Measurements from ENCODE around the gene TRA2B. TPM values are rescaled to one million over a fixed set of nuclear protein-coding genes. Genes with fewer than 3 reads are reported as not detected.
A peak's percentile ranks its signal among the peaks of the same experiment; 100 is the strongest.

Gene TRA2B
- total and polyA plus RNA-seq, 2 of the 8 experiments (the other 6 are each of a cell fraction or from before 2014, with no cell fraction given), result 206 to 274 TPM

DNA sequence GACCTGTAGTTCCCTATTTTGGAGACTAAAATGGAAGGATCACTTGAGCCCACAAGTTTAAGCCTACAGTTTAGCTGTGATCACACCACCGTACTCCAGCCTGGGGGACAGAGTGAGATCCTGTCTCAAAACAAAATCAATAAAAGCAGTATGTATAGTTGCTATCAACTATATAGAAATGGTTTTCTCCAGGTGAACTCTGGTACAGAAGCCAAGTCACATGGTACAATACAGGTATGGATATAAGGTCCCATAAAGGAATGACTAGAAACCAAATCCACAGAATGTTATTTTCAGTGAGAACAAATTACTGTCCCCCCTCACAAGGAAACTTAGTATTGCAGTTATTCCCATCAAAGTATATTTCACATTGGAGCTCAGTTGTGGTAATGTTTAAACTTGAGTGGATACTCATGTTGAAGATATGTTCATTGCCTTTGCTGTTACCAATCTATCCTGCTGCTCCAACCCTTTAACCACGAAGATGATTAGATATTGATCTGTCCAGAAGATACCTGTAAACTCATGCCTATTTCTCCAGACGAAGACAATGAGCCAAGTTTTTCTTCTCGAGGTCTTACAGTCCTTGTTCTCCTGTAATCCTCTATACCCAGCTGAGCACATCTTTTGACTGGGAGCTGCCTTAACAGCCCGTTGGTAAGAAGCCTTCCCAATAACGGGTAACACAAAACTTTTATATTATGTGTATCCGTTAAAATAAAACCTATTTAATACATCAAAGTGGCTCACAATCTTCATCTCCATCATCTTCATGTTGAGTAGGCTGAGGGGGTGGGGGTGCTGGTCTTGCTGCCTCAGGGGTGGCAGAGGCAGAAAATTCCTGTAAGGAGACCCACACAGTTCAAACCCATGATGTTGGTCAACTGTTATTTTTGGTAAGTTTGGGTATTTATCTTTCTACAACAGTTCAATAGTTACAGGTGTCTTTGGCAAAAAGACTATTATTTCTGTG, 24.6 kb downstream of the TRA2B start:
- no peak overlapping the region for H3K23ac ChIP-seq (ENCODE audit: insufficient read length)
- peaks cover 0 to 31% of the 10 kb centered on the region in 2 experiments; a peak in 2 of 4 replicates for H3K79me2 ChIP-seq (ENCODE audit: control insufficient read depth in 1 of 2, insufficient read depth in 2 of 2, low read length in 2 of 2)
- CTCF ChIA-PET (ENCODE audit: partially characterized antibody), result interaction anchor here (0.7 to 2.3 kb wide), 13 partner anchors 11 to 253 kb away, joined by 3 to 9 read pairs (median 4); no protein-coding TSS in a partner anchor
- no peak overlapping the region for H2BK5ac ChIP-seq (ENCODE audit: low read depth, low read length)
- H3K56ac ChIP-seq (replicated peaks; ENCODE audit: insufficient read length, low read depth, low read length), result no peak overlapping the region
- H3K23me2 ChIP-seq (ENCODE audit: low read depth, low read length), result no peaks in the 10 kb centered on the region
- TF ChIP-seq HDAC6 (IDR thresholded peaks at IDR 0.05; ENCODE audit: low read depth, low read length) (no peak), CTCF (IDR thresholded peaks at IDR 0.05; ENCODE audit: control extremely low read depth in 1 of 3, insufficient read depth in 1 of 3, low read depth in 1 of 3, low read length in 3 of 3) (no peak), POLR2AphosphoS5 (IDR thresholded peaks at IDR 0.05; ENCODE audit: low read depth, low read length) (peak; percentile 40), POLR2A (IDR thresholded peaks at IDR 0.05; ENCODE audit: control extremely low read depth in 1 of 2, low read depth in 2 of 2, low read length in 2 of 2) (peak; percentile 57 to 61), SIRT6 (IDR thresholded peaks at IDR 0.05; ENCODE audit: low read length) (no peak), TAF7 (optimal IDR thresholded peaks at IDR 0.05; ENCODE audit: borderline replicate concordance, low read depth, low read length) (peak; percentile 45)
- TF ChIP-seq, protein P1, sequence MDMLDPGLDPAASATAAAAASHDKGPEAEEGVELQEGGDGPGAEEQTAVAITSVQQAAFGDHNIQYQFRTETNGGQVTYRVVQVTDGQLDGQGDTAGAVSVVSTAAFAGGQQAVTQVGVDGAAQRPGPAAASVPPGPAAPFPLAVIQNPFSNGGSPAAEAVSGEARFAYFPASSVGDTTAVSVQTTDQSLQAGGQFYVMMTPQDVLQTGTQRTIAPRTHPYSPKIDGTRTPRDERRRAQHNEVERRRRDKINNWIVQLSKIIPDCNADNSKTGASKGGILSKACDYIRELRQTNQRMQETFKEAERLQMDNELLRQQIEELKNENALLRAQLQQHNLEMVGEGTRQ (IDR thresholded peaks at IDR 0.05; ENCODE audit: low read length), result peak; percentile 2; the same call in 1 of the 2 replicates
- no peaks in the 10 kb centered on the region for H3K9me3 ChIP-seq (ENCODE audit: insufficient read depth in 2 of 2, low read depth in 1 of 2, low read length in 1 of 2)
- WGBS, 2 experiments (ENCODE audit: extremely low coverage in 1 of 2, insufficient coverage in 1 of 2, insufficient read length in 1 of 2, insufficient replicate concordance in 2 of 2, low coverage in 1 of 2, low lambda C conversion rate in 2 of 2, missing lambda C conversion rate in 1 of 2), result 83% methylated on average over 7 of the region's 7 CpGs; no CpG with 5 or more reads in 1 of the 2 experiments
- no peak overlapping the region for H3K4ac ChIP-seq (replicated peaks; ENCODE audit: insufficient read length, low read depth, low read length)
- no peak overlapping the region for H4K8ac ChIP-seq (ENCODE audit: extremely low read depth, insufficient read depth, low read length)
- no peak overlapping the region for H3K14ac ChIP-seq (ENCODE audit: insufficient read length)
- H2AFZ ChIP-seq (ENCODE audit: low read length), result no peak overlapping the region
- H3K9ac ChIP-seq (replicated peaks in 1 of 4; ENCODE audit: extremely low read depth in 1 of 4, low read depth in 3 of 4, low read length in 3 of 4), result no peak overlapping the region
- H2AK5ac ChIP-seq (ENCODE audit: low read depth, low read length), result no peak overlapping the region
- H2BK15ac ChIP-seq (ENCODE audit: low read length), result no peak overlapping the region
- peaks cover 24 to 50% (median 37%) of the 10 kb centered on the region in 4 experiments for H3K36me3 ChIP-seq (ENCODE audit: control insufficient read depth in 2 of 4, insufficient read depth in 4 of 4, low read length in 3 of 4)
- H3K27me3 ChIP-seq (replicated peaks in 1 of 4; ENCODE audit: control insufficient read depth in 3 of 4, extremely low read depth in 1 of 4, insufficient read depth in 3 of 4, low read length in 3 of 4), result no peaks in the 10 kb centered on the region
- no peaks in the 10 kb centered on the region for H3K4me1 ChIP-seq (replicated peaks in 1 of 4; ENCODE audit: control insufficient read depth in 3 of 4, insufficient read depth in 4 of 4, low read length in 3 of 4)
- no peak overlapping the region for H2BK12ac ChIP-seq (ENCODE audit: low read depth, low read length)
- POLR2A ChIA-PET (ENCODE audit: partially characterized antibody), result interaction anchor here (0.6 to 8.4 kb wide), 29 partner anchors 8 to 253 kb away, joined by 3 to 176 read pairs (median 4); partner anchors contain the start of genes IGF2BP2 and TRA2B
- peaks cover 4 to 8% of the 10 kb centered on the region in 2 experiments for H4K20me1 ChIP-seq (replicated peaks in 1 of 2; ENCODE audit: control insufficient read depth in 1 of 2, insufficient read depth in 2 of 2, low read length in 2 of 2)
- no peak overlapping the region for H4K5ac ChIP-seq (ENCODE audit: insufficient read length, low read depth, low read length)
- H3K4me3 ChIP-seq (ENCODE audit: extremely low read depth in 1 of 4, insufficient read depth in 2 of 4, low read depth in 3 of 4, low read length in 4 of 4), result no peak overlapping the region
- peak; percentile 19 for FAIRE-seq
- DNase-seq (ENCODE audit: low read depth in 1 of 2, low spot score in 2 of 2), result no peak
- H3K79me1 ChIP-seq (ENCODE audit: low read depth, low read length), result no peaks in the 10 kb centered on the region; the same call in 1 of the 2 replicates
- no peak overlapping the region for H3K18ac ChIP-seq (ENCODE audit: extremely low read depth, low read length)
- H3K27ac ChIP-seq (ENCODE audit: low read depth, low read length), result no peak overlapping the region
- no peak overlapping the region for H4K91ac ChIP-seq (replicated peaks; ENCODE audit: insufficient read length, low read length)
- H2BK120ac ChIP-seq (replicated peaks; ENCODE audit: low read depth, low read length), result no peak overlapping the region
- H3K4me2 ChIP-seq (ENCODE audit: insufficient read depth in 1 of 2, low read depth in 2 of 2, low read length in 2 of 2), result no peak overlapping the region
- no peak overlapping the region for H2BK20ac ChIP-seq (ENCODE audit: low read length)

Measured in H1 (cell line).